DOHH2 (cell line): ENCODE data around the gene C17orf114.

Source experiments
- H3F3A ChIP-seq: fragments of 200-600 bp; sonication (generic), shearing (Covaris generic); 2 replicates; pipeline ENCODE4 v1.6.0; 2016; ENCODE audit warnings: antibody characterized with exemption, mild to moderate bottlenecking; ENCODE audit not compliant: control insufficient read depth, insufficient read depth
- H3K27ac ChIP-seq: fragments of 200-600 bp; sonication (generic); 2 replicates; pipeline ENCODE4 v1.5.1; 2014; ENCODE audit warnings: low read depth, mild to moderate bottlenecking, low read length, moderate library complexity
- H3K27me3 ChIP-seq: fragments of 200-600 bp; sonication (generic); 2 replicates; pipeline ENCODE4 v1.6.1; 2014; ENCODE audit warnings: mild to moderate bottlenecking, low read length, mixed read lengths; ENCODE audit not compliant: control insufficient read depth
- H3K36me3 ChIP-seq: fragments of 200-600 bp; sonication (generic); 2 replicates; pipeline ENCODE4 v1.6.1; 2014; ENCODE audit warnings: mild to moderate bottlenecking, low read length, moderate library complexity, mixed read lengths; ENCODE audit not compliant: control insufficient read depth
- H3K4me1 ChIP-seq: fragments of 200-600 bp; sonication (generic); 2 replicates; pipeline ENCODE4 v1.6.1; 2014; ENCODE audit warnings: mild to moderate bottlenecking, low read length, mixed read lengths; ENCODE audit not compliant: control insufficient read depth
- H3K4me2 ChIP-seq: fragments of 200-600 bp; sonication (generic); 2 replicates; pipeline ENCODE4 v1.6.0; 2014; ENCODE audit warnings: mild to moderate bottlenecking, low read length, moderate library complexity
- H3K4me3 ChIP-seq: fragments of 200-600 bp; sonication (generic); 2 replicates; pipeline ENCODE4 v1.5.1; 2014; ENCODE audit warnings: mild to moderate bottlenecking, low read length, mixed read lengths
- H3K79me2 ChIP-seq: fragments of 200-600 bp; sonication (generic); 2 replicates; pipeline ENCODE4 v1.6.1; 2014; ENCODE audit warnings: mild to moderate bottlenecking, low read length, mixed read lengths; ENCODE audit not compliant: control insufficient read depth
- H3K9me2 ChIP-seq: fragments of 200-600 bp; sonication (generic); replicated peaks from 2 replicates; pipeline ENCODE4 v1.6.1; 2014; ENCODE audit warnings: mild to moderate bottlenecking, low read length, mixed read lengths; ENCODE audit not compliant: control insufficient read depth
- H3K9me3 ChIP-seq: fragments of 200-600 bp; sonication (generic); 2 replicates; pipeline ENCODE4 v1.6.1; 2014; ENCODE audit warnings: antibody characterized with exemption, low read length, mixed read lengths; ENCODE audit not compliant: control insufficient read depth, insufficient read depth
- H4K20me1 ChIP-seq: fragments of 200-600 bp; sonication (generic); 2 replicates; pipeline ENCODE4 v1.6.0; 2014; ENCODE audit warnings: low read depth, mild to moderate bottlenecking, antibody characterized with exemption, low read length, moderate library complexity; ENCODE audit not compliant: control insufficient read depth, insufficient read depth
- CTCF ChIP-seq: fragments of 200-600 bp; sonication (generic); IDR thresholded peaks from one replicate; pipeline ENCODE4 v1.5.1; 2014; ENCODE audit warnings: antibody characterized with exemption, mild to moderate bottlenecking, low read depth, low read length; ENCODE audit not compliant: poor library complexity, severe bottlenecking
- EZH2phosphoT487 ChIP-seq: fragments of 200-600 bp; sonication (generic); IDR thresholded peaks from 2 replicates; pipeline ENCODE4 v1.6.1; 2017; ENCODE audit warnings: borderline replicate concordance, mild to moderate bottlenecking, antibody characterized with exemption, low read length, moderate library complexity, mixed read lengths

C17orf114 gene

GRCh38 chr17:4846635-4847390, 44.7 kb upstream of the C17orf114 start:
- Histone ChIP-seq H3K36me3 (no peaks in the 10 kb centered on the region), H3K27ac (no peak overlapping the region), H3K9me3 (no peaks in the 10 kb centered on the region), H3K9me2 (no peaks in the 10 kb centered on the region), H3F3A (no peaks in the 10 kb centered on the region), H3K4me3 (no peak overlapping the region), H3K4me1 (no peaks in the 10 kb centered on the region), H3K4me2 (no peak overlapping the region), H4K20me1 (peaks cover 12% of the 10 kb centered on the region; the same call in 1 of the 2 replicates), H3K27me3 (no peaks in the 10 kb centered on the region), H3K79me2 (peaks cover 80% of the 10 kb centered on the region)
- no peak for TF ChIP-seq EZH2phosphoT487
- TF ChIP-seq CTCF, result no peak

- H3K27me3 ChIP-seq, result no peaks in the 10 kb centered on the region
- H3K27ac ChIP-seq, result no peak overlapping the region
- H3K4me1 ChIP-seq, result no peaks in the 10 kb centered on the region
- H3K4me3 ChIP-seq, result no peak overlapping the region
- peaks cover 82% of the 10 kb centered on the region for H3K79me2 ChIP-seq
- no peak overlapping the region for H3K4me2 ChIP-seq
- H3F3A ChIP-seq, result no peaks in the 10 kb centered on the region
- peaks cover 12% of the 10 kb centered on the region; the same call in 1 of the 2 replicates for H4K20me1 ChIP-seq
- no peaks in the 10 kb centered on the region for H3K9me2 ChIP-seq
- no peaks in the 10 kb centered on the region for H3K36me3 ChIP-seq
- no peaks in the 10 kb centered on the region for H3K9me3 ChIP-seq
- TF ChIP-seq EZH2phosphoT487, result no peak
- TF ChIP-seq CTCF, result no peak
Observed at GRCh38 chr17:4845118-4845517, 43.0 kb upstream of the C17orf114 start.

- no peaks in the 10 kb centered on the region for H3F3A ChIP-seq
- H3K9me2 ChIP-seq, result no peaks in the 10 kb centered on the region
- H3K79me2 ChIP-seq, result peaks cover 83% of the 10 kb centered on the region
- no peaks in the 10 kb centered on the region for H3K4me1 ChIP-seq
- no peak overlapping the region for H3K27ac ChIP-seq
- peaks cover 12% of the 10 kb centered on the region; the same call in 1 of the 2 replicates for H4K20me1 ChIP-seq
- no peaks in the 10 kb centered on the region for H3K27me3 ChIP-seq
- no peak overlapping the region for H3K4me2 ChIP-seq
- no peak for TF ChIP-seq CTCF
- no peak for TF ChIP-seq EZH2phosphoT487
- H3K4me3 ChIP-seq, result no peak overlapping the region
- H3K9me3 ChIP-seq, result no peaks in the 10 kb centered on the region
- H3K36me3 ChIP-seq, result no peaks in the 10 kb centered on the region; the same call in 1 of the 2 replicates
Observed at GRCh38 chr17:4843321-4844000, 41.3 kb upstream of the C17orf114 start.
